VCaP (cell line): ENCODE results near the gene SFSWAP.
"Not testable (repeated sequence)": the region's sequence is repeated elsewhere in the genome, so short reads cannot be mapped to it uniquely, and the experiment has no call there.

ENCODE experiments used
- H3K27ac ChIP-seq: fragments of 450-650 bp; 2 replicates; pipeline ENCODE4 v1.5.1; 2017
- CTCF ChIP-seq: fragments of 450-650 bp; conservative IDR thresholded peaks from 2 replicates; pipeline ENCODE4 v1.5.1; 2017; ENCODE audit warnings: mild to moderate bottlenecking, moderate library complexity

The SFSWAP gene

GRCh38 chr12:131774576-131775391, 63.9 kb downstream of the SFSWAP start:
- no peak for TF ChIP-seq CTCF
- no peak overlapping the region for H3K27ac ChIP-seq

GRCh38 chr12:131775392-131776236, 64.7 kb downstream of the SFSWAP start:
- no peak for TF ChIP-seq CTCF
- H3K27ac ChIP-seq = no peak overlapping the region

- no peak overlapping the region for H3K27ac ChIP-seq
- TF ChIP-seq CTCF = no peak
Measured at GRCh38 chr12:131776237-131776889, 65.5 kb downstream of the SFSWAP start.

GRCh38 chr12:131777269-131777668, 66.4 kb downstream of the SFSWAP start:
- H3K27ac ChIP-seq = not testable (repeated sequence)

- H3K27ac ChIP-seq = no peak overlapping the region
- no peak for TF ChIP-seq CTCF
Measured at GRCh38 chr12:131779027-131779426, 68.1 kb downstream of the SFSWAP start.

- TF ChIP-seq CTCF = no peak
Measured at GRCh38 chr12:131782061-131782460, 71.2 kb downstream of the SFSWAP start.

GRCh38 chr12:131783915-131784541, 73.1 kb downstream of the SFSWAP start:
- TF ChIP-seq CTCF = no peak
- no peak overlapping the region for H3K27ac ChIP-seq

More at GRCh38 chr12:131782061-131782460, 71.2 kb downstream of the SFSWAP start:
- no peak overlapping the region for H3K27ac ChIP-seq
